GM10248 (cell line): ENCODE results near the gene PAPPA2.

Experiments
- CTCF ChIA-PET: fragments of 300-600 bp; sonication (Branson Sonifier 250); formaldehyde crosslinking; extraction: SDS; loops from one replicate; lab custom pipeline; 2021; ENCODE audit warnings: antibody characterized with exemption; lab: Yijun Ruan, JAX
- POLR2A ChIA-PET: fragments of 350-650 bp; sonication (Branson Sonifier 250); formaldehyde crosslinking; extraction: SDS; loops from one replicate; lab custom pipeline; 2020; ENCODE audit warnings: antibody characterized with exemption; lab: Yijun Ruan, JAX
- DNase-seq: peaks from one replicate; pipeline ENCODE4 v3.0.0; 2012; ENCODE audit errors: extremely low spot score
- TF ChIP-seq, protein P1 (sequence below): IDR thresholded peaks from 2 replicates; pipeline ENCODE4 v1.5.1; 2012; ENCODE audit warnings: mild to moderate bottlenecking, low read depth; ENCODE audit errors: extremely low read depth, missing control alignments, control extremely low read depth

Gene PAPPA2

DNA sequence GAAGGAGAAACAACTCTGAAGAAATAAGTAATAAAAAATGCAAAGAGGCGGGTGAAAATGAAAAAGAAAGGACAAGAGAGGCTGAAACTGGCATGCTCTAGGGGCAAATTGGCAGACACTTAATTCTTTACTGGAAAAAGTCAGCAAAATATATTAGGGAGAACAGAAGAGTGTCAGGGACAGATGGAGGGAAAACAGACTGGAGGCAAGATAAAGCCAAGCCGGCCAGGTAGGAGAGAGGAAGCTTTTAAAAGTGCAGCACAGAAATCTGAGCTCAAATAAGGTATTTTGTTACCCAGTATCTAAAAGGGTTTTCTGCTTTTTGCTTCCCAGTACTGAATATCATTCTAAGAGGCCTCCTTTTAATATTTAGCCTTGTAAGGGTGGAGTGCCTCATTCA is 339.3 kb downstream of the PAPPA2 start:
- TF ChIP-seq, protein P1, sequence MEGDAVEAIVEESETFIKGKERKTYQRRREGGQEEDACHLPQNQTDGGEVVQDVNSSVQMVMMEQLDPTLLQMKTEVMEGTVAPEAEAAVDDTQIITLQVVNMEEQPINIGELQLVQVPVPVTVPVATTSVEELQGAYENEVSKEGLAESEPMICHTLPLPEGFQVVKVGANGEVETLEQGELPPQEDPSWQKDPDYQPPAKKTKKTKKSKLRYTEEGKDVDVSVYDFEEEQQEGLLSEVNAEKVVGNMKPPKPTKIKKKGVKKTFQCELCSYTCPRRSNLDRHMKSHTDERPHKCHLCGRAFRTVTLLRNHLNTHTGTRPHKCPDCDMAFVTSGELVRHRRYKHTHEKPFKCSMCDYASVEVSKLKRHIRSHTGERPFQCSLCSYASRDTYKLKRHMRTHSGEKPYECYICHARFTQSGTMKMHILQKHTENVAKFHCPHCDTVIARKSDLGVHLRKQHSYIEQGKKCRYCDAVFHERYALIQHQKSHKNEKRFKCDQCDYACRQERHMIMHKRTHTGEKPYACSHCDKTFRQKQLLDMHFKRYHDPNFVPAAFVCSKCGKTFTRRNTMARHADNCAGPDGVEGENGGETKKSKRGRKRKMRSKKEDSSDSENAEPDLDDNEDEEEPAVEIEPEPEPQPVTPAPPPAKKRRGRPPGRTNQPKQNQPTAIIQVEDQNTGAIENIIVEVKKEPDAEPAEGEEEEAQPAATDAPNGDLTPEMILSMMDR: no peak
- POLR2A ChIA-PET: no interaction called here
- CTCF ChIA-PET: interaction anchor here (1.3 to 1.8 kb wide), 2 partner anchors 9 to 10 kb away, joined by 4 to 8 read pairs; no protein-coding TSS in a partner anchor
- DNase-seq: no peak

DNA sequence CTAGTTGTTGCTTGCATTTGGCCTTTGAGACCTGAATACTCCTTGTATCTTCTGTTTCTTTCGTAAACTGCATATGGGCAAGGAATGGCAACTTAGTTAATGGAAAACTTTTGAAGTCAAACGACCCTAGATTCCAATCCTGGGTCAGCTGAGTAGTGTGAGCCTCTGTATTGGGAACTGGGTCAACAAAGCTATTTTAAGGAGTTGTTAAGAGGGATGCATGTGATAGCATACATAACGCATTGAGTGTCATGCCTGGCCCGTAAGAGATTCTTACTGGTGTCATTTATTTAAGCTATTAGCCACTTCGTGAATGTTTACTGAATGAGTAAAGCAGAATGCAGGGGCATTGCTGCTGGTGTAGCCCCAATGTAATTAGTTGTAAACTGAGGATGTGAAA is 340.1 kb downstream of the PAPPA2 start:
- POLR2A ChIA-PET: no interaction called here
- CTCF ChIA-PET: interaction anchor here (1.8 kb wide), 1 partner anchor 11 kb away, joined by 8 read pairs; no protein-coding TSS in a partner anchor
- no peak for DNase-seq
- TF ChIP-seq, protein P1: no peak

DNA sequence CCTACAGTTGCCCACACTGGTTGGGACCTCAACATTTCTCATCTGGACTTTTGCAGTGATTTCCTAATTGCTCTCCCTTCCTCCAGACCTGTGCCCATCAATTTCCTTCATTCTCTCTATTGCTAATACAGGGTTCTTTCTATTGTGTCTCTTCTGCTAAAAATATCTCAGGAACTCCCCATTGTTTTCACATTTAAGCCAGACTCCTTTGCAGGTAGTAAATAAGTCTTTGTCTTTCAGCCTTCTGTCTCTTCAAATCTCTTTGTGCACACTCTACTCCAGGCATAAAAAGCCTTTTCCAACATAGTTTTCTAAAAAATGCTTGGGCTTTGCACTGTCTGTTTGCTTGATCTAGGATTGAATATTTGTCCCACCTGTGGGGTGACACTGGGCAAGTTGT is 340.6 kb downstream of the PAPPA2 start:
- ChIA-PET CTCF (no interaction called here), POLR2A (no interaction called here)
- DNase-seq: no peak
- TF ChIP-seq, protein P1: no peak

DNA sequence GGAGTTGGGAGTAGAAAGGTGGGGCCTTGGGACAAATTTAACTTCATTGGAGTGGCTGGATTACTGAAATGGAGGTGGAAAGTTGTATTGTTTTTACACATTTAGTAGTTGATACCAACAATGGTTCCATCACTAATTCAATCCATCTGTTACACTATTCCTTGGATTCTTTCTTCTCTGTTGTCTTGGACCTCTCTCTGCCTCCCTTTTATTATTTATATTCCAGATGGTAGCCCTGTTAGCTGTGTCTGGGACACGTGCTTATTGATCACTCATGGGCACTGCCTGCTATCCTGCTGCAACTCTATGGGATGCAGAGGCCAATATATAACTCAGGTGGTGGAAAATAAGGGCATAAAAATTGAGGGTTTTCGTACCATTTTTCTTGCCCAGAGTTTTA is 346.3 kb downstream of the PAPPA2 start:
- TF ChIP-seq, protein P1: no peak
- ChIA-PET CTCF (no interaction called here), POLR2A (no interaction called here)
- DNase-seq: no peak

GRCh38 chr1:176811511-176812288 is 348.7 kb downstream of the PAPPA2 start:
- no peak for DNase-seq
- POLR2A ChIA-PET: no interaction called here
- CTCF ChIA-PET: interaction anchor here (1.0 to 1.7 kb wide), 2 partner anchors 10 to 14 kb away, joined by 4 to 5 read pairs; no protein-coding TSS in a partner anchor
- TF ChIP-seq, protein P1: no peak

GRCh38 chr1:176815621-176816020 is 352.6 kb downstream of the PAPPA2 start:
- ChIA-PET CTCF (no interaction called here), POLR2A (no interaction called here)
- TF ChIP-seq, protein P1: no peak

GRCh38 chr1:176816232-176816631 is 353.3 kb downstream of the PAPPA2 start:
- CTCF ChIA-PET: no interaction called here
- no peak for DNase-seq
- POLR2A ChIA-PET: no interaction called here
- TF ChIP-seq, protein P1: no peak

More at GRCh38 chr1:176815621-176816020, 352.6 kb downstream of the PAPPA2 start:
- no peak for DNase-seq
